Suppressor macrophage treated with lipopolysaccharide for 4 hours (primary cell): ENCODE data around the gene TMEM132D.

Experiments used
- DNase-seq: peaks from one replicate; pipeline ENCODE4 v3.0.0-alpha.2; 2020

Gene TMEM132D

DNA sequence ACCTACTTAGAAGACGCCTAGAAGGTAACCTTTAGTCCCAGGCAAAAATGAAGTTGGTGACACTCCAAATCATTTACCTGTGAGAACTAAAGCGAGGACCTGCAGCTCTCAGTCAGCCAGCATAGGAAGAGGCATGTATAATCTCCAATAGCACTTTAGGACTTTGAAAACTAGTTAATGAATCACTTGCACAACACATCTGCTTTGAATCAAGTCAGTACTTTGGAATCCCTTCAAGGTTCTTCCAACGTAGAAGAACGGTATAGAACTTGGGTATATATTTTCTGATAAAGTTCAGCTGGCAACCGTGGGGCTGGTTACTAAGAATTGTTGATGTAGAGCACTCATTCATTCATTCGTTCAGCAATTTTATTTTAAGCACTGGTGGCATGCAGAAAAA lies 251.9 kb downstream of the TMEM132D start:
- DNase-seq: no peak

DNA sequence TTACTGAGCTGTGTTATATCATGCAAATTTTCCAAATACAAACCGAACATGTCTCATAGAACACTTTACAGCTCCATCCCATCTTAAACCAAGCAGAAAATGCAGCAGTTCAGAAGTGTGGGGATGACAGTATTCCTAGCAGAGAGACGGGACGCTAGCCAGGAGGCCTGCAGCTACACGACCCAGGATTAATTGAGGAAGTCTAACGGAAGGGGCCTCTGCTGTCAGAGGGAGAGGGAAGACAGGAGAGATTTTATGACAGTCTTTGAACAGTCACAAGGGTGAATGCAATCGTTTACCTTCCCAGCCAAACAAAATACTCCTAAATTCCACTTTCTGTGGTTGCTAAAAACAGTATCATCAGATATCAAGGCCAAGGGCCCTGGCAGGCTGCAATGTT lies 261.9 kb downstream of the TMEM132D start:
- no peak for DNase-seq

DNA sequence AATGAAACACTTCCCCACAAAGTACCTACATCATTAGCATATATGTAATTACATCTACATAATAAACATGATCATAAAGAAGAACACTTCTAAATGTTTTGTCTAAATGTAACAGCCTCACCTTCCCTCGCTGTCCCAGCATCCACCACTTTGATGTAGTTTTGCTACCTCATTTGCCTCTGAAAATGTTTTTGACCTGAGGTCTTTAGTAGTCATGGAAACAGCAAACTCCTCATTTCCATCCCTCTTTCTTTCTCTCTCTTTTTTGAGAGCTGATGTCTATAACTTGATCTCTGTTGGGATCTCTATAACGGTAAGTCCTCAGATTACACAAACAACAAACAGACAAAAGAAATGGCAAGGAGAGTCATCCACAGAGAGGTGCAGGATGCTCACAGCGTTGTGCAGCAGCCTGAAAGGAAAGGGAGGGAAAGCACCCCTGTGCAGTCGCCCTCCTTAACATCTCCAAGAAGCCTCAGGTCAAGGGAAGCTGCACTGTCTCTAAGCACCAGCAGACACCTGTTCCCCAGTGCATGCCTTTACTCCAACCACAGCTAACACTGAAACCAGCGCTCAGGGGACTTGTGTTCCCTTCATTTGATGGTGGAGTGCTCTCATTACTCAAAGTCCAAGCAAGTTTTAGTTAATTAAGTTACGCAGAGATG lies 268.7 kb downstream of the TMEM132D start:
- DNase-seq: no peak

DNA sequence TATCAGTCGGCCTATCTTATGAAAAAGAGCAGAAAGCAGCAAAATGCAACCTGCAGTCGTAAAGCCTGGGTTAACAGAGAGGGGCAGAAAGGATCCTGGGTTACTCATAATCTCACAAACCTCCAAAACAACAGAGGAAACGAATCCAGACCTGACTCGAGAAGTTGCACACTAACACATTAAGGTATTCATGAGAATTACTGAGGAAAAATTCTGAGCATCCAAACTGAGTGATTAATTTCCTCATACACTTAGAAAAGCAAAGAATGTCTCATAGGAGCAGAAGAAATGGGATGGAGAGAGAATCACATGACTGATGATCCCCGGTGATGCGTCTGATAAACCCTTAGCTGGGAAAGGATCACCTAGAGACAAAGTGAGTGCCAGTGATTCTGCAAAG lies 272.5 kb downstream of the TMEM132D start:
- DNase-seq: no peak

DNA sequence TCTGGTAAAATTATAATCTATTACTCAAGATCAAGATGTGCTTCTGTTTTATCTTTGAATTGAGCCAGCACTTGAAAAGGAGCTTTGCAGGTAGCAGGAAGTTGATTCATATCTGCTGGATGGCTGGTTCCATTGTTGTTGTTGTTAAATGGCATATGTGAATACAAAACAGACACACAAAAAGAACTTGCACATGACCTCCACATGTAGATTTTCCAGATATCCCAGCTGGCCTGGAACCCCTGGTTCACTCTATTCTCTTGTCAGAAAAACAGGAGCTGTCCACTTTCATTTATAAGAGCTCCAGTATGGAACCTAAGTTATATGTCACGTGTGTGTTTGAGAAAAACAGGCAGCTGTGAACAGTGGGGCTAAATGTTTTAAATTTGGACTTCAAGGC lies 273.9 kb downstream of the TMEM132D start:
- no peak for DNase-seq

DNA sequence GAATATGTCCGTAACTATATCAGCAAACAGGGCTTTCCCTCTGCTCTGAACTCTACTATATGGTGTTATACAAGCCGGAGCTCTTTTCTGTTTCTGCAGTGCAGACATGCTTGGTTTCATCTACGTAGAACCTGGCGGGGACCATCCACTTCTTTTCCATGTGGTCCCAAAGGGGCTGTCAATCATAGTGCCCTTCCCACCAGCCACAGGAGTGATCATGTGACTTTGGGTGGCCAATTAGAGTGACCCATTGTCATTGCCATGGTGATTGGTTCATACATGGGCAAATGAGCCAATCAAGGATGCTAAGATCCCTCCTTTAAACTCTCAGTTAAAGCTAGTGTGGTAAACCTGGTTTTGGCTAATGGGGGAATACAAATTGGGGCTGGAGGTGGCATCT lies 281.3 kb downstream of the TMEM132D start:
- DNase-seq: no peak

DNA sequence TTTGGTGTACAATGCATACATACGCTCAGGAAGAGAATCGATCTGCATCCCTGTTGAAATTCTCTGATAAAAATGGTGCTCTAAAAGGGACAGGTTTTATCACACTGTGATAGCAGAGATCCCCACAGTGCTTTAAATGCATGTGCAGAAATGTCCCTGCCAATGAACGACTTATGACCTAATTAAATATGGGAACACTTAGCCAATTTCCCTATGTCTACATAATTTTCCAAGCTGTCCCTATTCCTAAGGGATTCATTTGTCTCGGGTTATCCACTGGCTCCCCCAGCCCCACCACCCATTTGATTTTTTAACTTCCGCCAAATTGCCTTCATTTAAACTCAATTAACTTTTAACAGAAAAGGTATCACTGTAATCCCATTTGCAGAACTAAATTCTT lies 284.6 kb downstream of the TMEM132D start:
- DNase-seq: no peak

DNA sequence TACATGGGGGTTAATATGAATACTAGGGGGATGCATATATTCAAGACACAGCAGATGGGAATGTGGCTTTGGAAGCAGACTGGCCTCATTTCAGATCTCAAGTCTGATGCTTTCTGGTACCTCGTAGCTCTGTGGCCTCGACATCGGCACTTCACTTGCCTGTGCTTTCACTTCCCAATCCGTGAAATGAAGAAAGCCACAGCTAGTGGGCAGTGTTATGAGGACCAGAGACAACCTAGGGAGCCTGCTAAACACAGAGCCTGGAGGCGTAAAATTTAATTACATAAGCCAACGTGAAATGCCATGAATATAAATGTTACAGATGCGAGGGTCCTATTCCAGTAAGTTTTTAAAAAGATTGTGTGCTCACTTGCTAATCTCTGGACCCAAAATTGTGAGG lies 286.0 kb downstream of the TMEM132D start:
- no peak for DNase-seq

DNA sequence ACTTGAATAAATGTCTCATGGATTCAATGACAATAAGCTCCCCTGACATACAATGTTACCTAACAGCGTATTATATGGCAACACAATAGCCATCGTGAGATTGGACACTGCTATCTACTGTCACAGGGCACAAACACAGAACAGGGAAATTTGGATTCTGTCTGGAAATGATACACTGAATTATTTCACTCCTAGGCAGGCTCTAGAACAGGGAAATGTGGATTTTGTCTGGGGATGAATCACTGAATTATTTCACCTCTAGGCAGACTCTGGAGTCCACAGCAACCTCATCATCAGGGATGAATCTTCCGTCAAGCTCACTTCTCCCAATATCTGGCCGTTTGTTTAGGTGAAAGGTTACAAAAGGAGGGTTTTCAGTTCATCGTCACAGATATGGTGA lies 288.8 kb downstream of the TMEM132D start:
- no peak for DNase-seq

DNA sequence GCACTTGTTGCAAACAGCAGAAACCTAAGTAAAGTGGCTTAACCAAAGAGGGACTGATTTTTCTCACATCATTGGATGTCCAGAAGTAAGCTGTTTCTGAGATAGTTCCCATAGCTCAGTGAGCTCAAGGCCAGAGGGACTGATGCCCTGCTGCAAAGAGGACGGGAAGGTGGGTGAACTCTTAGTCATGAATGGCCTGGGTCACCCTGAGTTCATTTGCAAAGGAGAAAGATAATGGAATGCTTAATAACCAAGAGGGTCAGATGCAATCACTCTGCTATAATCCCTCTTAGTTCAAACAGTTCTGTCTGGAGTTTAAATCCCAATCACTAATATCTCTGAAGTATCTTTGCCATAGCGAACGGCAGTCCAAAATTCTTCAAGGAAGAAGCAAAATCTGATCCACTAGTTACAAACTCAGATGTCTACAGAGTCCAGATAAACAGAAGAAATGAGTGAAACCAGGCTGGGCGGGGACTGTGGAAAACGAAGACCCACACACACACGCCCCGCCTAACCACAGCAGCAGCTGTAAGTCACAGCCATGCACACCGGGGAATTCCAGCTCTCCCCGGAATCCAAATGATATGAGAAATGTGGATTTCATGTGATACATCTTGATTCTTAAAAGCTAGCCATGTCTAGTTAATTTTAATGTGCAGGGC lies 289.5 kb downstream of the TMEM132D start:
- no peak for DNase-seq

DNA sequence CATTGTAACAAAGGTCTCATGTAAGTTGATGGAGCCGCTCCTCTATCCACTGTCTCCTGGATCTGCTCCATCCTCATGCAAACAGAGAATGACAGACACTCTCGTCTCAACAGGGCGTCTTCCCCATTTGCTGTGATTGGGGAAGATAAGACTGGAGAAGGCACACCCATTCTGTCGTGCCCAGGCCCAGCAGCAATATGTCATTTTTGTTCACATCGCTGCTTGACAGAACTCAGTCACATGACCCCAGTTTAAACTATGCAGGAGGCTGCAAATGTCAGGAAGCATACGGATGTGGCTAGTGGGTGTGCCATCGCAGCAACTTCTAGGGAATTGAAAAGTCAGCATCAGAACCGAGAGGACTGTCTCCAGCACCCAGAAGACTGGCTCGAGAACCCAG lies 290.5 kb downstream of the TMEM132D start:
- DNase-seq: no peak

DNA sequence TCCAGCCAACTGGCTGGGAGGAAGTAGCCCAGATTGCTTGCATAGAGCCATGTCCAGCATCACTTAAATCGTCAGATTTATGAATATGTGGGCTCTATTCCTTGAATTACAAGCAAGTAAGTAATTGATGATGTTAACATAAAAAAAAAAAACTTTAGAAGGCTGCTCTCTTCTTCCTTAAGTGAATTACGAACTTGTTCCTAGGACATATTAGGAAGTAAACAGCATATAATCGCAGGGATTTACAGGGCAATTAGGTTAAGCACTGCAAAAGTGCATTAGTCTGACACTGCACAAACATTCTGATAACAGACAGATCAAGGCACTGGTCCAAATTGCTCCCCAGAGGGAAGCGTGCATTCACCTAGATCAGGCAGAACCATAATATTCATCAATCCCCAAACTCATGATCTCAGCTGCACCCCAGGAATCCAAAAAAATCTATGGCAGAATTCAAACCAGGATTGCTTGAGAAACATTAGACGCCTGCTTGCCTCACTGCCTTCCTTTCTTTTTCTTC lies 293.2 kb downstream of the TMEM132D start:
- no peak for DNase-seq

DNA sequence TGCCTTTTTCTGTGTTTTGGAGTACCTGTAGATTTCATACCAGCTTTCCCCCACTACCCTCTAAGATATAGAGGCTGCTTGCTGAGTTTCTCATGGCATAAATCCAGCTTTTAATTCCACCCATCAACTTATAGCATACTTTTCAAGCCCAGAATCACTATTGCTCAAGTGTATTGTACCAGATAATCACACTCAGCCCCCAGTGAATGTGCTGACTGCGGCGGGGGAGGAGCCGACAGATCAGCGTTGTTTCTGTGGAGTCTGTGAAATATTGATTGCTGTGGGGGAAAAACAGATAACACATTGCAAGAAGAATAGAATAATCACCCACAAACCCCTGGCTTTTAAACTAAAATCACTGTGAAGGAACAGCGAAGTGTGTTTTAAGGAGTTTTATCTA lies 296.1 kb downstream of the TMEM132D start:
- DNase-seq: no peak

DNA sequence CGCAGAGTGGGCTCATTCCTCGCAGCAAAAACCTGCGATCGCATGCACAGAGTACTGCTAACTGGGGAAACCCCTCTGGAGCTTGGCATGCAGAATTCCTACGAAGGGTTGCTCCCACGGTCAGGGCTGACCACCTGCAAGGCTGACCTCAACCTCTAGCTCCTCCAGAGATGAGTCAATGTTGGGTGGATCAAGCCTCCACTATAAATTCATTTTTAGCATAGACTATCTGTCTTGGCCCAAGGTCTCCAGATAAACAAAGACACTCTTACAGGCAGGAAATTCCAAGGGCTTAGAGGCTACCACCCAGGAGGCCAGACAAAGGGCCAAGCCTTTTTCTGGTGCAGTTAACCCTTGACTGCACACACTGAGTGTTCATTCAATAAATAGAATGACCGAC lies 296.5 kb downstream of the TMEM132D start:
- DNase-seq: no peak

DNA sequence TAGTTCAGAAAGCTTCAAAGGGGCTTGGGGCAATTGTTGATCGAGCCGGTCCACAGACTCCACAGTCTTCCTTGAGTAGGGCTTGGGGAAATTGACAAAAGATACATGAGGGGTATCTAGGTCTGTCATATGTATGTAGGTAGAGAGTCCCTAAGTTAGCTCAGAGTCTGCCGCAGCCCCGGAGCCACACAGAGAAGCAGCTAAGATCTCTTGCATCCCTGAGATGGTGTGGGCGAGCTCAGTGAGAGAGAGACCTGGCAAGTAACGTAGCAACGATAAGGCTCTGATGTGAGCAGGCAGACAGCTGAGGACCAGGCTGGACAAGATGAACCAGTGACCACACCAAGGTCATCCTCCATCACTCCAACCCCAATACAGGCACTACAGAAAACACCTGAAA lies 297.6 kb downstream of the TMEM132D start:
- DNase-seq: no peak

DNA sequence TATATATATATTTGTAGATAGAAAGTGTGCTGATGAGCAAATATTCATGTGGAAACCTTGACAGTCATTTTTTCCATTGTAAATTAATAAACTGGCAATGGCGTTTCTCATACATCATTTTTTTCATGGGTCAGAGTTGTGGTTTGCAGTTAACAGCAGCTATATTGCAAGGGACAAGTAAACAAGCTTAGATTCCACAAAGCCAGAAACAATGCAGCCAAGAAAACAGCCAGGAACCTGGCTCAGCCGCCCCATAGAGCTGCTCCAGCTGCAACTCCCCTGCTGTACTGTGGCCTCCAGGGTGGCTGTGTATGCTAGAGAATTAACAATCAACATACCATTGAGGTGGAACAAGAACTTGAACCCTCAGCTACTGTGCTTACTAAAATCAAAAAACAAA lies 298.2 kb downstream of the TMEM132D start:
- no peak for DNase-seq

DNA sequence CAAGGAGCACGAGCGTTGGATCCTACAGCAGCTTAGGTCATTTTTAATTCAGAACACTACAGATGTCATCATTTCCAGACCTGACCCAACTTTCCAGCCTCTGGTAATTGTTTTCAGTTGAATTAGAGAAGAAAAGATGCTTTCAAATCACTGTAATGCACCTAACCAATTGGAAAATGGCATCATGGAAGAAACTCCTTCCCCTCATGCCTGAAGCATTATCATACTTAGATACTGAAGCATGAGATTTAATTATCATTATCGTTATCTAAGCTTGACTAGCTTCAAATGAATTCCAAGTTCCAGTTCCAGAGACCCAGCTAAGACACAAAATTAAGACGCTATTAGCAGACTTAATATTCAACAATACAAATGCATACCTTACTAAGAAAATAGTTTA lies 299.3 kb downstream of the TMEM132D start:
- DNase-seq: no peak

DNA sequence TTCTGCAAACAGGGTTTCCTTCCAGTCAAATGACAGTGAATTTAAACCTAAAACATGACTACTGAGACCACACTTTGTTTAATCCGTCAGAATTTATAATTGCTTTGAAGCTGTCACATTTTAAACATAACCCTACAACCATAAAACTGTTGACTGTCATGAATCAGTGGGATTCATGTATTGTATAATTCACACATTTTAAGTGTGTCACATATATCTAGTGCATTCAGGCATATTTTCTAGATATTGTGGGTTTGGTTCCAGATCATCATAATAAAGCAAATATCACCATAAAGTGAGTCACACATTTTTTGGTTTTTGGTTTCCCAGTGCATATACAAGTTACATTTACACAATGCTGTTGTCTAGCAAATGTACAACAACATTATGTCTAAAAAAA lies 304.4 kb downstream of the TMEM132D start:
- no peak for DNase-seq

DNA sequence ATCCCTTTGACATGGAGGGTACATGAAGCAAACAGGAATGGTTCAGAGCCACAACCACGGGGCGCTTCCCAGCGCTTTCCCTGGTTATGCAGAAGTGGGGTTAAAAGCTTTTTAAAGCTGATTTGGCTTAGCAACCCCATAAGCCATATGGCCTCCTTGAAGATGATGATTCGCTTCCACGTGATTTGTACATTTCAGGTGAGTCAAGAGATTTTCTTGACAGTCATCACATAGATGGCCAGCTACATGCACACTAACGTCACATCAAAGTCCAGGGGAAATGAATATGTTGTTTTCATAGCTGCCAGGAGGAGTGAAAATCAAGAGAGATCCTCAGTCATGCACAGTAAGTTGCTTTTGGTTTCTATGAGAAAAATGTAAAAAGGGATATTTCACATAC lies 309.7 kb downstream of the TMEM132D start:
- DNase-seq: no peak

DNA sequence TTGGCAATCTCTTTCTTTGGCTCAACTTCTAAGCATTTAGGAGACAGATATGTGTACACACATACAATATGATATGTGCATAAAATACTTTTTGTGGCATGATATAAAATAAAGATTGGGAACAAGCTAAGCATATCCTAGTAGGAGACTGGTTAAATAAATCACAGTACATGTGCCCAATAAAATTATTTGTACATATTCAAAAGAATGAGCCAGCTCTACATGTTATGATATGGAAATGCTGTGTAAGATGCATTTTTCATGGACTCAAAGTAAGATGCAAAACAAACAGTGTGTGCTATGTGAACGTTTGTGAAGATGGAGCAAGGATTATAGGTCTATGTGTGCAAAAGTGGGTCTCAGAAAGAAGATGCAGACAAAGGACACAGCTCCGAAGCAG lies 311.4 kb downstream of the TMEM132D start:
- DNase-seq: no peak

DNA sequence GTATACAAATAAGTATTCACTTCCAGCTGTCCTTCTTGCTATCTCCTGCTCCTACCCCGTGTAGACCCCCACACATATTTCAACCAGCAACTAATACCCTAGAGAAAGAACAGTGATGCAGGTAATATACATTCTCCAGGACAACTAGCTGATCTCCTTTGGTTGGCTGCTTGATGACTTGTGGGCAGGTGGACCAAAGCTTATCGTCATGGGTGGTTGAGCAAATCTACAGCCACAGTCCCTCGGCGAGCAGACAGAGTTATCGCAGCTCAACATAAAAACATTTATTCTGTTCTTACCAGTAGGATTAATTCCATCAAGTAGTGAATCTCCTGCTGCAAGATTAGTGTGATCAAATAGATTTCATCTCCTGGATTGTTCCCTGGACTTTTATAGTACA lies 314.3 kb downstream of the TMEM132D start:
- no peak for DNase-seq

DNA sequence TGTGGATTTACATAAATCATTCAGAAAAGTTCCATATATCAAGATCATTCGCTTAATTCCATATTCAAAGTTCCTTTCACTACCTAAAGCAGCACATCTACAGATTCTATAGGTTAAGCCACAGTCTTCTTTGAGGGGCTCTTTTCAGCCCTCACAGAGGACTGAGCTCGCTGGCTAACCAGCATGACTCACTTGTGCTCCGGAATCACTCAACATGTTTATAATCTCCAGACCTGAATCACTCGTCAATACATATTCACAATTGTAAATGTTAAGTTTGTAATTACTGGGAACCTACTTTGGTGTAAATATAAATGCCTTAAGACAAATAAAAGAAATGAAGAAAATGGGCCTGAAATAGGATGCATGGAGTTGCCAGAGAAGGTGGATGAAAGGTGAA lies 315.7 kb downstream of the TMEM132D start:
- DNase-seq: no peak

DNA sequence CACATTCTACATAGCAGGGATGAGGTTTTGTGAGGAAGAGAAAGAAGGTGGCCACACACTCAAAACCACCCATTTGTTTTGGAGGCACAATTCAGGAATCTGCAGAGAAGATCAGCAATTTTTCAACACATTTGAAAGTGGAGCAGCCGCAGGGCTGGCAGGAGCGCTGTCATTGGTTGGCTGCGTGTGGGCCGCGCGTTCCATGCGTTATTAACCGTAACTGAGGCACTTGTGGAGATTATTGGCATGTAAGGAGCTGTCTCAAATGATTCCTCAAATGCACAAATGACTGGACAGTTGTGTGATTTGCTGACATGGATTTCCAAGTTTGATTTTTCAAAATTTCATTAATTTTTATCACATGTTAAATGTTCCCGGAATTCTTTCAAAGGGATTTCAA lies 318.5 kb downstream of the TMEM132D start:
- DNase-seq: no peak

DNA sequence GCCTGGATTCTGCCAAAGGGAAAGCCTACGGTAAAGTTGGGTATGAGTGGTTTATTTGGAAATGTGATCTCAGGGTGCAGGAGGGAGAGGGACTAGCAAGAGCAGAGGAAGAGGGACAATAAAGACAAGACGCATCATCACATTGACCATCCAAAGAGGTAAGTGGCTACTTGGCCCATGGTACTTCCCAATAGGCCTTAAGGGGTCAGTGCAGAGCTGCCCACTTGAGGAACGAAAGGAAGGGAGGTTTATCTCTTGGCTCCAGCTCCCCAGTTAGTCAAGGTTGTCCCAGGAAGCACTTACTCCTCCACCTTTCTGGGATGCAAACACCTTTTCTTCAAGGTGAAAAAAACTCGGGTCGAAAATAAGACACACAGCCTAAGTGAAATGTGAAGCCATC lies 323.9 kb downstream of the TMEM132D start:
- no peak for DNase-seq

DNA sequence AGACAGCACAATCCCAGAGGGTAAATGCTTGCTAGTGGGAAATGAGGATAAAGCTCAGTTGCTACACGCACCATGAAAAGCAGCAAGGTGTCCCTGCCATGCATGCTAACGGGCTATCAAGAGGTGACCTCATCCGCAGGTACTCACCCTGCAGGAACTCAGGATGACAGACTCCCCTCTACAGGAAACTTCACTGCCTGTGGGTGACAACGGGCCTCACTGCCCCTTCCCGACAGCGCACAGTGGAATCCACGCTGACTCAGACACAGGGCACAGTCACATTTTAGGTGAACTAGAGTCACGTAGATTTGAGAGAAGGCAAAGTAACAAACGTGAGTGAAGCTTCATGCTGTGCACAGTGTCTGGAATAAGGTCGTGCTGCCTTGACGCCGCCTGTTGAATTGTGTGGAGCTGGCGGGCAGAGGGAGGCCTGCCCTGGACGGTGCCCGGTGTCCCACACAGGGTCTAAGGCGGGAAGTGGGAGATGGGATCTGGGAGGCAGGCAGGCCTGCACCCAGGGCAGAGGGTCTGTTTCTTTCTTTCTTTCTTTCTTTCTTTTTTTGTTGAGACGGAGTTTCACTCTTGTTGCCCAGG lies 331.8 kb downstream of the TMEM132D start:
- DNase-seq: no peak
